Hepatic stellate cell (primary cell): ENCODE data around the gene PPP1R12C.
"Not testable (repeated sequence)": the region's sequence is repeated elsewhere in the genome, so short reads cannot be mapped to it uniquely, and the experiment has no call there.

Experiments used
- DNase-seq: peaks from one replicate; pipeline ENCODE4 v3.0.0; 2011; ENCODE audit warnings: low spot score

Gene PPP1R12C

DNA sequence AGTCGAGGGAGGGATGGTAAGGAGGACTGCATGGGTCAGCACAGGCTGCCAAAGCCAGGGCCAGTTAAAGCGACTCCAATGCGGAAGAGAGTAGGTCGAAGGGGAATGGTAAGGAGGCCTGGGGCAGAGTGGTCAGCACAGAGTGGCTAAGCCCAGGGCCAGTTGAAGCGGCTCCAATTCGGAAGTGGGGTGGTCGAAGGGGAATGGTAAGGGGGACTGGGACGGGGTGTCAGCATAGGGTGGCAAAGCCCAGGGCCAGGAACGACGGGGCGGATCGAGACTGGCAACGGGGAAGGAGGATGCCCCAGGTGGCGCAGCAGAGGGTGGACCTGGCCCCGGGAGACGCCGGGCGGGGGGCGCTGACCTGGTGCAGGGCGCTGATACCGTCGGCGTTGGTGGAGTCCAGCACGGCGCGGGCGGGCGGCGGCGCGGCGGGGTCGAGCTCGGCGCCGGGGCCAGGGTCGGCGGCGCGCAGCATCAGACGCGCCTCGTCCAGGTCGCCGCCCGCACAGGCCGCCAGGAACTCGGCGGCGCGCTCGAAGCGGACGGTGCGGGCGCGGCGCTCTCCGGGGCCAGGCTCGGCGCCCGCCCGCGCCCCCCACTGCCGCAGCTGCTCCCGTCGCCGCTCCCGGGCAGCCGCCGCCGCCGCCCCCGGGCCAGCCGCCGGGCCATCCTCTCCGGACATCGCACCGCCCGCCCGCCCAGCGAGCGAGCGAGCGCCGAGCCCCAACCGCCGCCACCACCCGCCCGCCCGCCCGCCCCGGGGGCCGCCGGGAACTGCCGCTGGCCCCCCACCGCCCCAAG, at the start of gene PPP1R12C:
TSS of gene PPP1R12C (minus strand) at position 779 of the 804 bp plus-strand sequence. CDS start at position 685, 94 bp downstream.
- DNase-seq = peak; percentile 42

DNA sequence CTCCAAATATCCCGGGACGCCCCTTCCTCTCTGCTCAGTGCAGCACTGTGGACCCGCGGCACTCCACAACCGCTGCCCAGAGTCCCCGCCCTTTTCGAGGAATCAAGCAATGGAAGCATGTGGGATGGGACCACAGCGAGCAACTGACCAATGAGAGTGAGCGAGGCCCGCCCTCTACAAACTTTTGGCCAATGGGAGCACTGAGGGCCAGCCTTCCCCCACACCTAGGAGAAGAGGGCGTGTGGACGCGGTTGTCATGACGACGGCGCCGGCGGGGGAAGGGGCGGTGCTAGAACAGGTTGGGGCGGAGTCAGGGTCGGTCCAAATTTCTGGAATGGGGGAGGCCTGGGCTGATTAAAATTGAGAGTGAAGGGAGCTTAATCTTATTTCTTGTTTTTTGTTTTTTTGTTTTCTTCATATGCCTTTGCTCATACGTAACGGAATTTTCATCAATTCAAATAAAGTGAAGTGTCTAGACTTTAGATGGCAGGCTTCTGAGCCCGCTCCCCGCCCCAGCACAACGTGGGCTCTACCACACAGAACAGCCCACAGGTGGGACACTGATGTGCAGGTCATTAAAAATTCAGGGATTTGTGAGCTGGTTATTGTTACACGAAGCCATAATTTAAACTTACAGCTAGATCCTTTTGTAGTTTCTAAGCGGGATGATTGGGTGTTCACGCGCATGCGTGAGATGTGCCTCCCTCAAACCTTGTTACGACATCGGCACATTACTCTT, 49.3 kb upstream of the PPP1R12C start, which contains the start of gene DNAAF3:
TSS of gene DNAAF3 (minus strand) at position 84 of the 739 bp plus-strand sequence. CDS start 200 bp downstream, outside the sequence.
- DNase-seq = peak; percentile 100

DNA sequence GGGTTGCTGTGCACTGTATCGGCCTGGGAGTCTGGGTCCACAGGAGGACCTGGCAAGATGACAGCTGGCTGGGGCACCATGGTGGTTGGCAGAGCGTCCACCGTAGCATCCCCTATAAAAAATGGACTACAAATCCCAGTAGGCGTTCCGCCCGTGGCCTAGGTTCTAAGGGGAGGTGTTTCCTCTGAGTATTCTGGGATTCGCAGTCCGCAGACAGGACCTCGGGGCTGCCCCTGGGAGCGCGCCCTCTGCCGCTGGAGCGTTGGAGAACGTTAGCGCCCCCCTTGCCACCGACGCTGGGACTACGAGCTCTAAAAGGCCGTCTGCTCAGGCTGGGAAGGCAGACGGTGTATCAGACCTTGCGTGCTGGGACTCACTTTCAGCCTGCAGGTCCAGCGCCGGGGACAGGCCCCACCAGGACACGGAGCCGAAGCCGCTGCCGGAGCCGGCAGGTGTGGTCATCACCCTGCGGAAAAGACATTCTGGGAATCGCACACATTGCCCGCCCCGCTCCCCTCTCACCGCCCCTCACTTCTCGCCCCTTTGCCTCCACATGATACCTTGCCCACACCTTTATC, 48.6 kb upstream of the PPP1R12C start:
- DNase-seq = peak; percentile 84

DNA sequence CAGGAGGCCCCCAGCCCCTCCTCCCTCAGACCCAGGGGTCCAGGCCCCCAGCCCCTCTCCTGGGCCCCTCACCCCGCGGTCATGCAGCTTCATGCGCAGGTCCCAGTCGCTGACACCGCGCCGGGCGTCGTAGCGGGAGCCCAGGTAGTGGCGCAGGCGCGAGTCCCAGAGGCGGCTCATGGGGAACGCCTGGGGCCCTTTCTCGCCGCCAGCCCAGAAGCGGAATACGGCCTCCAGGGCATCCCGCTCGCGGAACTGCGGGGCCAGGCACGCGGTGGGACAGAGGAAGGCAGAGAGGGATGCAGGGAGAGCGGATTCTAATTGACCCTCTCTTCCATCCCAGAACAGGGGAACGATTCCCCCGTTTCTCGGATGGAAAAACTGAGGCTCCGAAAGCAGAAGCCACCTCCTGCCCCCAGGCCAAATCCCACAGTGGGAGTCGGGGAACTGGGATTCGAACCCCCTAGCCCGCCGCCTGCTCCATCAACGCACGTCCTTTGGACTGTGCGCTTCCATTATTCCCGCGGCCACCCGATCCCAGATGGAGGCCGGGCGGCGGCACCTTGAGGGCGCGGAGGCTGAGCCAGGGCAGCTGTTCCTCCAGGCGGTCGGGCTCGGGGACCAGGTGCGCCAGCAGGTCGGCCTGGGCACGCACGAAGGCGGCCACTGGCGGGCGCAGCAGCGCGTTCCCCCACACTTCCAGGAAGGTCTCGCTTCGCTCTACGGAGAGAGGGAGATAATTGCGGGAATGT, 44.3 kb upstream of the PPP1R12C start:
- DNase-seq = no peak

DNA sequence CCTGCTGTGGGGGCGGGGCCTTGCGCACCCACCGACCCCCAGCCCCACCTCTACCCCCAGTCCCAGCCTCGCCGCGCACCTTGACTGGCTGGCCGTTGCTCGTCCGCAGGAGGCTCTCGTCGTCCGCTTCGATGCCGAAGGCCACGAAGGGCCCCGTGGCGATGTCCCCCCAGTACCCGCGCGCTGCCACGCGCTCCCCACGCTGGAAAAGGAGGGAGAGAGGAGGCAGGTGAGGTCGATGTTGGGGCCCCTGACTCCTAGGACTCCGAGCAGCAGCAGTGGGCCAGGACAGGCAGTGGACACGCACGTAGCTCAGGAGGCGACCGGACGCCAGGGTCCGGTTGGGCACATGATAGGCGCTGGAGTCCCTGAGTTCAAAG, 43.5 kb upstream of the PPP1R12C start:
- no peak for DNase-seq

DNA sequence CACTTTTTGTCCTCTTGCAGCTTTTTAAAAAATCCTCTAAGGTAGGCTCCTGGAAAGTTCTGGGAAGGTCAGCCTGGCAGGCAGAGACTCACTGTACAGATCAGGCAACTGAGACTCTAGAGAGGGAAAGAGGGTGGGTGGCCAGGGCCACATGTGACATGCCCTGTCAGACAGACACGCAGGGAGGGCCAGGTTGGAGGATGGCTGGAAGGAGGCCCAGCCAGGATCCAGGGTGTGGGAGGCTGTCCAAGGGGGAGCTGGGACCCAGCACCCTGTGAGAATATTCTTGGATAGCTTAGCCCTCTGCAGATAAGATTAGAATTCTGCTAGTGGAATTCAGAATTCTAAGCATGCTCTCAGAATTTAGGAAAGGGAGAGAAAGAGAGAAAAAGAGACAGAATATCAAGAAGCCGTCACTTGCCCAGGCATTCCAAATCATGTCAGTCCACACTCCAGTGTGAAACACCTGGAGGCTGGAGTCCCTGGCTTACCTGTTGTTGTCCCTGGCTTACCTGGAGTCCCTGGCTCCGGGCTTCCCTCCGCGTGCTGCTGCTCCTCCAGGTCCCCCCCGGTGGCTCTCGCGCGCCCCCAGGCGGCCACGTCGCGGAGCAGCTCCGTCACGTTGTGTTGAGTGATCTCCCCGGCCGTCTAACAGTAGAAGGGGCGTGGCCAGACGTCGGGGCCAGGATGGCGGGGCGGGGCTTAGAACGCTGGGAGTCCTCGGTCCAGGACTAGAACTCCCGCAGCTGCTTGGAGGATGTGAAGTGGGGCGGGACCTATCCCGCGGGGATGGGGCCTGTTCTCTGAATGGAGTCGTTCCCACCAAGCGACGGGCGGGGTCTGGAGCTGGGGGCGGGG, 42.9 kb upstream of the PPP1R12C start:
- DNase-seq = peak; percentile 98

DNA sequence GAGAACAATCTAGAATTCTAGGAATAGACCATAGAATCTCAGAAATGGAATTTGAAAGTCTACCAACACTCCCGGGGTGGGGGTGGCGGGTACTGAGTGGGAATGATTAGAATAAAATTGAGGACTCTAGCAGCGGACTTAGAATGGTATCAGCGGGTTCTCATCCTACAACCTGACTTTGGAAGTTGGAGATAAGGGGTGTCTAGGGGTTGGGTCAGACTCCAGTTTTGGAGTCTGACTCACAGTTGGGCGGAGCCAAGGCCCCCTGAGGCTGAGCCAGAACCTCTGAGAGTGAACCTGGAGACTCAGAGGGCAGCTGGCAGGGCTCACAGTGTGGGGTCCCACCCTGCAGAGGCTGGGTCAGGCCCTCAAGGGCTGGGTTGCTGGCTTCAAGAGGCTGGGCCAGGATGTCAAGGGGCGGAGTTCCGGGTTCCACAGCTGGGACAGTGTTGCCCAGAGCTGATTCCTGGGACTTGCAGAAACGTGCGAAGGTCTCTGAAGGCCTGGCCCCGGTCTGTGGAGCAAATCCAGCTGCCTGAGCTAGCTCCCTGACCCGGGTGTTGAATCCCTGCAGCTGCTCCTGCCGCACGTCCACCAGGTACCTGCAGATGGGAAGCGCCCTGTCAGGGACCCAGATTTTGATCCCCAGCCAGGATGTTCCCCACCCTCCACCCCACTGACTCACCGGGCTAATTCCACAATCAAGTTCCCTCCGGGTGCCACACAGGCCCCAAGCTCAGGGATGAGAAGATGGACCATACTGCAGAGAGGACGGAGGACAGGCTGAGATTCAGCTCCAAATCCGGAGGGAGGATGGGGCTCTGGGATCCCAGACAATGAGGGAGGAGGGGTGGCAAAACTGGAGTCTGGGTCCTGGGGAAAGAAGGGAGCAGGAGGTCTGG, 41.7 kb upstream of the PPP1R12C start:
- DNase-seq = peak; percentile 68

DNA sequence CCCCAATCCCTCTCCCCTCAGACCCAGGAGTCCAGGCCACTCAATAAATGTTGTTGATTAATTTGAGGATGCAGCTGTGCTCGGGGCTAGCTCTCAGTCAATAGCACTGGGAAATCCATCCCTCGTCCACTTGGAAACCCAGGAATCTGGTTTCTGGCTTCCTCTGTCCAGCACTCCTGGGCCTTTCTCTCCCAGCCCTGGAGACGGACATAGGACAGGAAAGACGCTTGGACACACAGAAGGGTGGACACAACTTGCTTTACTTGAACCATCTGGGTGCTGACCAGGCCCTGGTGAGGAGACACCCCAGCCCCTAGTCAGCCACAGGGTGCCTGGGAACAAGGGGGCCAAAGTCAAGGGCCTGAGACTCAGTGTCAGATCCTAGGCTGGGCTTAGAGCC, 41.0 kb upstream of the PPP1R12C start:
- no peak for DNase-seq

DNA sequence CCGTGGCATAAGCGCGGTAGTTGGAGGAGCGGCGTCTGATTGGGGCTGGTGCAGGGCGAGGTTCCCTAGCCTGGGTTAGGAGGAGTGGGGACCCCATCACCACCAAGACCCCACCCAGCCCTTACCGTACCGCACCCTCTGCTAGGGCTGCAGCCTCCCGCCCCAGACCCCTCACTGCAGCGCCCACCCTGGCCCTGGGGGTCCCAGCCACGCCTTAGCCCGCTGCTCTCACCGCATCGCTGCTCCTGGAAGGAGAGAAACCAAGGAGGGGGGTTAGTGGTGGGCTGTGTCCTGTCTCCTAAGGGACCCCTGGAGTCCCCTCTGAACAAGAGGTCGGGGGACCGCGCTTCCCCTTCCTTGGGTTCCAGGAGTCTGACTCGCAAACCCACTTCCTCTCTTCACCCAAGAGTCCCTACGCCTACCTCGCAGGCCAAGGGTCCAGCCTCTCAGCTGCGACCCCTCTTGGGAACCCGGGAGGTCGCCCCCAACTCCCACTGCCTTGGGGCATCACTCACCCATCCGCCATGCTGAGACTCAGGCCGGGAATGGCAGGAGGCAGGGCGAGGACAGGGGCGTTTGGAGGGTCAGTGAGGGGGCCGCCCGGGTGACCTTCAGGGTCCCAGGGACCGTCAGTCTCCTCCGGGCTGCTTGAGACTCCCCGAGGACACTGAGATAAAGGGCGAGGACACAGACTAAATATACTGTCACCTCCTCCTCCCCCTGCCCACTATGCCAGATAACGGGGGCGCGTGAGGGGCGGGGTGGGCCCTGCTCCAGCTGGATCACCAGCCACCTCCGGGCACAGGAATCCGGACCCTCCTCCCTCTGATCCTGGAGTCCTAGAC, 39.8 kb upstream of the PPP1R12C start, which contains the start of gene TNNI3:
TSS of gene TNNI3 (minus strand) at position 669 of the 845 bp plus-strand sequence. CDS start at position 526, 143 bp downstream.
- no peak for DNase-seq

DNA sequence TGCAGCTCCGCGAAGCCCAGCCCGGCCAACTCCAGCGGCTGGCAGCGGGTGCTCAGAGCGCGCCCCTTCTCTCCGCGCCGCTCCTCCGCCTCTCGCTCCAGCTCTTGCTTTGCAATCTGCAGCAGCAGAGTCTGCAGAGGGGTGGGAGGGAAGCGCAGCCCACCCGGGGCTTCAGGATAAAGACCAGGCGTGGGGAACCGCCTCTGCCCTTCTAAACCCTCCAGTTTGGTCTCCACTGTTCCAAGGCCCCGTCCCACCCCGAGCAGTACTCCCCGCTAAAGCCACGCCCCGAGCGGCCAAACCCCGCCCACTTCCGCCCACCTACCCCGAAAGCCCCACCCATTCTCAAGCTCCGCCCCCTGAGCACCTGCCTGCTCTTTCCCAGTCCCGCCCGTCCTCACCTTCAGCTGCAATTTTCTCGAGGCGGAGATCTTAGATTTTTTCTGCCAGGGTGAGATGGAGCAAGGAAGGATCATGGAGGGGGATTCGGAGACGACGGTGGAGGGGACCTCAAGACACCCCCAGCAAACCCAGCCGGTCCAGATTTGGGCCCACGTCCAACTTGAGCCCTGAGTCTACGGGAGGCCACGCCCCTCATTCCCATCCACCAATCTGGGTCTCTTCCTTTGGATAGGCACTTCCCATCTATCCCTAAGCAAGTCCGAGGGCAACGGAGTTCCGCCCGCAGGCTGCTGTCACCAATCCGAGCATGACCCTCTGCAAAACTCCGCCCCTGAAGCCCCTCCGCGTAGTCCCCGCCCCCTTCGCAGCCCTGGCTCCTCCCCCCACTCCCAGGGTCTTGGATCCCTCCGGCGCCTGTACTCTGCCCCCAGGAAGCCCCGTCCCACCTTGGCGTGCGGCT, 39.0 kb upstream of the PPP1R12C start:
- peak; percentile 55 for DNase-seq

DNA sequence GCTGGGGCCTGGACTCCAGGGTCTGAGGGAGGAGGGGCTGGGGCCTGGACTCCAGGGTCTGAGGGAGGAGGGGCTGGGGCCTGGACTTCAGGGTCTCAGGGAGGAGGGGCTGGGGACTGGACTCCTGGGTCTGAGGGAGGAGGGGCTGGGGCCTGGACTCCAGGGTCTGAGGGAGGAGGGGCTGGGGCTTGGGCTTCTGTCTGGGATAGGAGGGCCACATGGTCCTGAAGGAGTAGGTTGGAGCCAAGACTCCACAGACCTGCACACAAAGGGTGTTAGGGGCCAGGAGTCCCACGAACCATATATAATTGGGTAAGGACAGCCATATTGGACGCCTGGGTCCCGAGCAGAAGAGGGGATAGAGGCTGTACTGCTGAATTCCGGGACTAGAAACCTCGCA, 38.3 kb upstream of the PPP1R12C start:
- DNase-seq = not testable (repeated sequence)

DNA sequence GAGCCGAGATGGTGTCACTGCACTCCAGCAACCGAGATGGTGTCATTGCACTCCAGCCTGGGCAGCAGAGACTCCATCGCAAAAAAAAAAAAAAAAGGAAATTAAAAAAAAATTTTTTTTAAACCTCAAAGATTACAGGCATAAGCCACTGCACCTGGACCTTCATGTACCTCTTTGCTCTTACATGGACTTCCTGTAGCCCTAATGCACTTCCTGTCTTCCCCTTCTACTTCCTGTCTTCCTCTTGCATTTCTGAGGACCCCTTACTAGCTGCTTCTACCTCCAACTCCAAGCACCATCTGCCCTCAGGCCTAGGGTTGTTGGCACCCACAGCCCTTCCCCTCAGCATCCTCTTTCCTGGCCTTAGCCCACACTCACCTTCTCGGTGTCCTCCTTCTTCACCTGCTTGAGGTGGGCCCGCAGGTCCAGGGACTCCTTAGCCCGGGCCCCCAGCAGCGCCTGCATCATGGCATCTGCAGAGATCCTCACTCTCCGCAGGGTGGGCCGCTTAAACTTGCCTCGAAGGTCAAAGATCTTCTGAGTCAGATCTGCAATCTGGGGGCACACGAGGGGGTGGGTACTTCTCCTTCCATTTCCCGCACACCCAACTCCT, 36.3 kb upstream of the PPP1R12C start:
- DNase-seq = no peak

DNA sequence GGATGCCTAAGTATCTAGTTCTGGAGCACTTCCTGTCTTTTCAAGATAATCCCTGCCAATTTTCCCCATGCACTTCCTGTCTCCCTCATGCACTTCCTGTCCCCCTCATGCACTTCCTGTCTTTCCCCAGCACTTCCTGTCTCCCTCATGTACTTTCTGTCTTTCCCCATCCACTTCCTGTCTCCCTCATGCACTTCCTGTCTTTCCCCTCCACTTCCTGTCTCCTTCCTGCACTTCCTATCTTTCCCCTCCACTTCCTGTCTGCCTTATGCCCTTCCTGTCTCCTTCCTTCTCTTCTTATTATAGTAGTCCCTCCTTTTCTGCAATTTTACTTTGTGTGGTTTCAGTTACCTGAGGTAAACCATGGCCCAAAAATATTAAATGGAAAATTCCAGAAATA, 34.6 kb upstream of the PPP1R12C start:
- DNase-seq = no peak

DNA sequence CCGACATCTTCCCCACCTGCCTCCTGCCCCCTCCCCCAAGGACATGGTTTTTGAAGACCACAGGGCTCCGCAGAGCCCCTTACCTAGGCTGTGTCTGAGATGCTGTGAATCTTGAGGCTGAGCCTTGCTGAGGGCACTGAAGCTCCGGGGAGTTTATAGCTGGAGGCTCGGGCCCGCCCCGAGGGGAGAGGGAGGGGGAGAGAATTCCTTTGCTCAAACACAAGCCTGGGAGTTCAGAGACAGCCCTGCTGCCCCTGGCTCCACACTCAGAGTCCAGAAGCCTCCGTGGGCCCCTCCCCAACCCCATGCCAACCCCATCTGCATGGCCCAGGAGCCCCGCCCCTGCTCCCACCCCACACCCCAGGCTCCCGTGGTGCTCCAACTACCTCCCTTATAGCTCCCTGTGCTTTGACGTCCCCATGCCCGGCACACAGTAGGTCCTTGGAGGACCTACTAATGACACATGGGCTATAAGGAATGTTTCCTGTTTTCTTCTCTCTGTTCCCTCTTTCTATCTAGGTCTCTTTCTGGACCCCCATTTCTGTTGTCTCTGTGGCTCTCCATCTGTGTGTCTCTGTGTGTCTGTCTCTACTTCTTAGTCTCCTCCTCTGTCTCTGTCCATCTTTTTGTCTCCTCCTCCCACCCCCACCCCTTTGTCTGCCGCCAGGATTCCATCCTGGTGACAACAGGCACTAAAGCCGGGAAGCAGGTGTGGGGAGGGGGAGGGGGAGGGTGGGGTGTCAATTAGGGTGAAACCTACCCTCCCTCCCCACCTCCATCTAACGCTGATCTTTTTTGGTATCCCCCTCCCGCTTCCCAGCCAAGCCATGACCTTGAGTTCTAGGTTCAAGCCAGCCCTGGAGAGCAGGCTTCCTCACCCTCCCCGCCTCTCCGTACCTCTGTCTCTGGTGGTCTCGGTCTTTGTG, 31.9 kb upstream of the PPP1R12C start, which contains the start of gene TNNT1:
TSS of gene TNNT1 (minus strand) at position 129 of the 926 bp plus-strand sequence. CDS start 2,049 bp downstream, outside the sequence.
- DNase-seq = peak; percentile 45

DNA sequence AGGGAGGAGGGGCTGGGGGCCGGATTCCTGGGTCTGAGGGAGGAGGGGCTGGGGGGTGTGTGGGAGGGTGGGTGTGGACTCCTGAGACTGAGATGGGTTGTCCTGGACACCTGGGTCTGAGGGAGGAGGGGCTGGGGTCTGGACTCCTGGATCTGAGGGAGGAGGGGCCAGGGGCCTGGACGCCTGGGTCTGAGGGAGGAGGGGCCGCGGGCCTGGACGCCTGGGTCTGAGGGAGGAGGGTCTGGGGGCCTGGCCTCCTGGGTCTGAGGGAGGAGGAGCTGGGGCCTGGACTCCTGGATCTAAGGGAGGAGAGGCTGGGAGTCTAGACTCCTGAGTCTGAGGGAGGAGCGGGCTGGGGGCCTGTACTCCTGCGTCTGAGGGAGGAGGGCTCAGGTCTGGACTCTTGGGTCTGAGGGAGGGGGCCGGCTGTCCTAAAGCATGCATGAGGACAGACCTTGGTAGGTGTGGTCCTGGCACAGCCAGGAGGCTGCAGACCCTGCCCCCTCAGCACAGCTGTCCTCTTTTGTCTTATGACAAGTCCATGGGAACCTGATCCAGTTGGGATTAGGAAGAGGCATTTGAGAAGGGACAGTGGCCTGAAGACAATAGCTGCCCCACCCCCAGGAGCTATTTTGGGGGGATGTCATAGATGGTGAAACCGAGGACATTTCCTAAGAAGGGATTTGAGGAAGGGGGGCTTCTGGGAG, 30.3 kb upstream of the PPP1R12C start:
- no peak for DNase-seq
